Lower lobe of right lung (tissue), 2 donors: ENCODE measurements around the gene RPS6KA2. TPM values are rescaled to one million over a fixed set of nuclear protein-coding genes. Genes with fewer than 3 reads are reported as not detected.

Experiments used
- ATAC-seq, 2 donors: fragments of 200-7000 bp; cut with Tn5 transposase; one replicate each; pipeline ENCODE4 v1.9.1; 2020 to 2022; ENCODE audit warnings: mild to moderate bottlenecking in 2 of 2, moderate library complexity in 2 of 2
- DNase-seq: peaks from one replicate; pipeline ENCODE4 v3.0.0-alpha.2; 2020
- H3K27ac ChIP-seq: fragments of 200-600 bp; one replicate; pipeline ENCODE4 v1.8.0; 2022
- H3K27me3 ChIP-seq: fragments of 200-600 bp; one replicate; pipeline ENCODE4 v1.8.0; 2022; ENCODE audit warnings: low read depth
- H3K36me3 ChIP-seq: fragments of 200-600 bp; one replicate; pipeline ENCODE4 v1.8.0; 2022; ENCODE audit warnings: mild to moderate bottlenecking
- H3K4me1 ChIP-seq: fragments of 200-600 bp; one replicate; pipeline ENCODE4 v1.8.0; 2022
- H3K4me3 ChIP-seq: fragments of 200-600 bp; one replicate; pipeline ENCODE4 v1.8.0; 2022; ENCODE audit warnings: mild to moderate bottlenecking
- H3K9me3 ChIP-seq: fragments of 200-600 bp; one replicate; pipeline ENCODE4 v1.8.0; 2022
- intact Hi-C: fragments of 100-400 bp; cut with DNase I; formaldehyde crosslinking; loops from one replicate; pipeline ENCODE4 v1.11.0; 2022
- total RNA-seq: library from RNA; stranded (reverse); fragmentation: NEBNext Ultra II Directional; extraction: Animal tissue kit (Norgen Biotek cat#: 25700); gene quantifications from one replicate; pipeline ENCODE4 v1.2.1, GENCODE V29; 2021
- TF ChIP-seq, protein P1 (sequence below): fragments of 200-600 bp; IDR thresholded peaks from one replicate; pipeline ENCODE4 v1.8.0; 2022; ENCODE audit warnings: antibody characterized with exemption, mild to moderate bottlenecking
- donor health status: DM: no; HTN: yes; CAD: no; lungs with severe emphysema.

The RPS6KA2 gene
- total RNA-seq, 1 donor from 2014 or later = 102 TPM

DNA sequence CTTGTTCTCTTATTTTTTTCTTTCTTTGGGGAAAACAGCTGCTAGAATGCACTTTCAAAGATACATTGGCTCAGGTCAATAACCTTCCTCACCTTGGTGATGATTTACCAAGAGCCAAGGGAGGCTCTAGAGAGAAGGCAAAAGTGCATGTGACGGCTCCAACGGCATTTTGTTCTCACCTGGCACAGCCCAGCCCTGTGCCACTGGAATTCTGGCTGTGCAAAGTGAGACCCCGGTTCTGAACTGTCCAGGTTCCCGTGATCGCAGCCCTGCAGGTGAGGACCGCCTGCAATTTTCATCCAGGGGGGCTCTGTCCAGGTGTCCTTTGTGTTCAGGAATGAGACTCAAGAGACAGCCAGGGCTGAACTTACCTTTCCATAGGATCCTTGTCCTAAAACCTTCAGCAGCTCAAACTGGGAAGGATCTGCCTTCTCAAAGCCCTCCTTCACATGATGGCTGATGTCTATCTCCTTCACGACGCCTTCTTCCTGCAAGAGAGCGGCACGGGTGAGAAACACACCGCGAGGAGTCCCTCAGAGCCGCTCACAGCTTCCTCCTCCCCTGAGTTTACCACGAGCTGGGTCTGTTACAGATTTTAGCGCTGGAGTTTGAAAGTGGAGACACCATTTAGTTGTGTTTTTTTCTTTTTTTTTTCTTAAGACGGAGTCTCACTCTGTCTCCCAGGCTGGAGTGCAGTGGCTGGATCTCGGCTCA, 88.6 kb downstream of the RPS6KA2 start:
- Histone ChIP-seq H3K27me3 (no peaks in the 10 kb centered on the region), H3K4me3 (no peak overlapping the region), H3K4me1 (peaks cover 37% of the 10 kb centered on the region), H3K36me3 (peaks cover 46% of the 10 kb centered on the region), H3K9me3 (no peaks in the 10 kb centered on the region), H3K27ac (no peak overlapping the region)
- intact Hi-C loops = no loop called here
- ATAC-seq (no peak), DNase-seq (no peak)
- TF ChIP-seq, protein P1, sequence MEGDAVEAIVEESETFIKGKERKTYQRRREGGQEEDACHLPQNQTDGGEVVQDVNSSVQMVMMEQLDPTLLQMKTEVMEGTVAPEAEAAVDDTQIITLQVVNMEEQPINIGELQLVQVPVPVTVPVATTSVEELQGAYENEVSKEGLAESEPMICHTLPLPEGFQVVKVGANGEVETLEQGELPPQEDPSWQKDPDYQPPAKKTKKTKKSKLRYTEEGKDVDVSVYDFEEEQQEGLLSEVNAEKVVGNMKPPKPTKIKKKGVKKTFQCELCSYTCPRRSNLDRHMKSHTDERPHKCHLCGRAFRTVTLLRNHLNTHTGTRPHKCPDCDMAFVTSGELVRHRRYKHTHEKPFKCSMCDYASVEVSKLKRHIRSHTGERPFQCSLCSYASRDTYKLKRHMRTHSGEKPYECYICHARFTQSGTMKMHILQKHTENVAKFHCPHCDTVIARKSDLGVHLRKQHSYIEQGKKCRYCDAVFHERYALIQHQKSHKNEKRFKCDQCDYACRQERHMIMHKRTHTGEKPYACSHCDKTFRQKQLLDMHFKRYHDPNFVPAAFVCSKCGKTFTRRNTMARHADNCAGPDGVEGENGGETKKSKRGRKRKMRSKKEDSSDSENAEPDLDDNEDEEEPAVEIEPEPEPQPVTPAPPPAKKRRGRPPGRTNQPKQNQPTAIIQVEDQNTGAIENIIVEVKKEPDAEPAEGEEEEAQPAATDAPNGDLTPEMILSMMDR = no peak

DNA sequence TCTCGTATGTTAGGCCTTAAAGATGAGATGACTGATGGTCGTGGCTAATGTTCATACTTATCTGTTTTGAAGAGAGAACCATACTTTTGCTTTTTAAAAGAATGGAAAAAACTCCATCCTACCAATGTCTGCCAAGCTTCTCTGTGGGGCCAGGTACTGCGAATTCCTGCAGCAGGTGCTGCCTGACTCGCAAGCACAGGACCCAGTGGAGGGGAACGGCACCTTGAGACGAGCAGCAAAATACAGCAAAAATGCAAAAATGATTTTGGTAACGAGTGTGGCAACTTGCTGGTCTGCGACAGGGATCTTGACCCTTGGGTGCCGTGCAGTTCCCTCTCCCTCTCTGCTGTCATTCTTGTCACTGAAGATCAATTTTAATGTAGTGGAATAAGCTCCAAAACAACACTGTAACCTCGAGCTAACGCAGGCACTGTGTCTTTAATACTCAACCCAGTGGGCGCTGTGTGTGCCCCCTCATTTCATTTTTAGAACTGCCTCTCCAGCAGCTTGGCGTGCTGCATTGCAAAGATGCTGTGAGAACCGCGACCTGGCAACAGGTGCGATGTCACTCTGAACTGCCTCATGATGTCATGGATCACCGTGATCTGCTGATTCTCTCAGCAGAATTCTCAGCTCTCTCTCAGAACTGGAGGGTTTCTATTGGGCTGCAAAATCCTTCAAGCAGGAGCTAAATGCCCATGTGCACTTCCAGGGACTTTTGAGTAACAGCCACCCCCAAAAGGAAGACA, 92.2 kb downstream of the RPS6KA2 start:
- Histone ChIP-seq H3K9me3 (no peaks in the 10 kb centered on the region), H3K4me3 (no peak overlapping the region), H3K27me3 (no peaks in the 10 kb centered on the region), H3K4me1 (peaks cover under 1% of the 10 kb centered on the region), H3K36me3 (peaks cover 81% of the 10 kb centered on the region), H3K27ac (no peak overlapping the region)
- ATAC-seq (no peak), DNase-seq (no peak)
- TF ChIP-seq, protein P1 = no peak
- intact Hi-C loops = no loop called here

DNA sequence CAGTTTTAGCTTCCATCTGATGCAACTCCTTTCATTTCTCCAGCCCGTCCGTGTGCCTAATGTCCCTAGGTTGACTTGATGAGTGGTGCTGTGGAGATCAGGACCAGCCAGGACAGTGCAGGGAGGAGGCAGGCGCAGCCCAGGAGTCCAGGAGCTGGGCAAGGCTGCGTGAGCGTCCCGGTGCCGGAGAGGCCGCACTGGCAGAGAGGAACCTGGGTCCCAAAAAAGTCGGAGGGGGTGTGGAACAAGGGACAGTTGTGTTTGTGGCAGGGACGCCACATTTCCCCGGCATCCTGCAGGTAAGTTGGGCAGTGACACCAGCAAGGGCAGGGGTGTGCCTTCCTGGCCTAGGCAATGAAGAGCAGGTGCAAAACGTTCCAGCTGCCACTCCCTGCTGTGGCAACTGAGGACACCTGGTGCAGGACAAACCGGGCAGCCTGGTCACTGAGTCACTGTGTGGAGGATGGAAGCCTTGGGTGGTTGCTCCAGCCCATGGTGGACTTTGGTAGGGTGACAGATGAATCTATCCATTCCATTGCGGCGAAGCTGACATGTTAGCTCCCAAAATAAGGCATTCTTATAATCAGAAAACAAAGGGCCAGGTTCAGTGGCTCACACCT, 93.7 kb downstream of the RPS6KA2 start:
- no peak for ATAC-seq
- Histone ChIP-seq H3K4me1 (no peaks in the 10 kb centered on the region), H3K27me3 (no peaks in the 10 kb centered on the region), H3K4me3 (no peak overlapping the region), H3K36me3 (peaks cover 88% of the 10 kb centered on the region), H3K27ac (no peak overlapping the region), H3K9me3 (no peaks in the 10 kb centered on the region)
- intact Hi-C loops = no loop called here
- no peak for DNase-seq
- TF ChIP-seq, protein P1 = no peak

DNA sequence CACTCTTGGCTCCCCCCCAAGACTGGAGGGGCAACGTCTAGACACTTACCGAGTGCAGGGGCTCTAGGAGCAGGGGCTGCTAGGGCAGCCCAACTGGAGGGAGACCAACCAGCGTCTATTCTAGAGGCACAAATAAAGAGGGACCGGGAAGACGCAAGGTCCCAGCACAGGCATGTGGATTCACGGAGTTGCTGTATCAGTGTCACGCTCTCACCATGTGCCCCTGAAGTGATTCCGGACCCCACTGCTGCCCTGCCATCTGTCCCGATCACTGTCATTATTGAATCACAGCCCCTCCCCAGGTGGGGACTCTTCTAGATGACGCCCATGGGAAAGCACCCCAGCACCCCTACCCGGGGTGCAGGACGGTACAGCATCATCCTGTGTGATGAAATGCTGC, 94.7 kb downstream of the RPS6KA2 start:
- intact Hi-C loops = no loop called here
- no peak overlapping the region for H3K4me3 ChIP-seq
- H3K9me3 ChIP-seq = no peaks in the 10 kb centered on the region
- no peak for DNase-seq
- no peaks in the 10 kb centered on the region for H3K4me1 ChIP-seq
- ATAC-seq = no peak
- peaks cover 77% of the 10 kb centered on the region for H3K36me3 ChIP-seq
- TF ChIP-seq, protein P1 = no peak
- no peak overlapping the region for H3K27ac ChIP-seq
- no peaks in the 10 kb centered on the region for H3K27me3 ChIP-seq

DNA sequence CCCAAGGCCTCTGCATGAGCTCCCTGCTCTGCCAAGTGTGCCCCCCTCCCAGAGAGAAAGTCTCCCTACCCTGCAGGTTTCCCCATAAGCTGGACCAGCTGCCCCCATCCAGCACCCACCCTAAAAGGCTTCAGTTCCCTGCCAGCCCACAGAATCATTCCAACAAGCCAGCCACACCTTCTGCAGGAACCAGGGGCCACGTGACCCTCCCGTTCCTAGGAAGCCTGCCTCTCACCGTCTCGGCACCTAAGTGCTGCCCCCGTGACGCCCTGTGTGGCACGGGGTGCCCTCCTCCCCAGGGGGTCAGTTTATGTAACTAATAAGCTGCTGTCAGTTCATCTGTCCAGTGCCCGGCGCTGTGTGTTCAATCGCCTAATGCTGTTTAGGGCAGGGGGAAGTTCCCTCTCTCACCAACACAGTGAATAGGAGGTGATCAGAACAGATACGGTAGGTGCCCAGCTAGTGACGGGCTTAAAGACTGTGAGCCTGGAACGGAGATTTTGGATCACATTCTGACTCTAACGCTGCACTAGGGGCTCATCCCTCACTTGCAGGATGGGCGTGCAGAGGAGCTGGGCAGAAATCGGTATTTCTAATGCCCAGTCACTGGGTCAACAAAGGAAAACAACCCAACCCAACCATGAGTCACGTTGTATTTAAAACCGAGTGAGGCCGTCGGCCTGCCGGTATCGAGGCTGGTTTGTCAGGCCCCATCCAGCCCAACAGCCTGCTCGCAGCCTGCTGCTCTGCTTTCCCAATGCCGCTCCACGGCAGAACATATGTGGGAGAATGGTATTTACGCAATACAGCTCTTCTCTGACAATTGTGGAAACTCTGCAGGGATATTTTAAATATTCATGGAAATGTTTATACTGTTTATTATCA, 96.6 kb downstream of the RPS6KA2 start:
- Histone ChIP-seq H3K36me3 (peaks cover 65% of the 10 kb centered on the region), H3K27ac (no peak overlapping the region), H3K27me3 (no peaks in the 10 kb centered on the region), H3K4me1 (no peaks in the 10 kb centered on the region), H3K4me3 (no peak overlapping the region), H3K9me3 (no peaks in the 10 kb centered on the region)
- DNase-seq (no peak), ATAC-seq (no peak)
- TF ChIP-seq, protein P1 = no peak
- intact Hi-C loops = no loop called here
